RWPE1 (cell line): ENCODE measurements around the gene PTS.
"Not testable (repeated sequence)": the region's sequence is repeated elsewhere in the genome, so short reads cannot be mapped to it uniquely, and the experiment has no call there.

Experiments used
- CTCF ChIA-PET: fragments of 350-600 bp; sonication (Branson Sonifier 250); formaldehyde crosslinking; extraction: SDS; loops from one replicate; lab custom pipeline; 2021; lab: Yijun Ruan, JAX
- POLR2A ChIA-PET: fragments of 400-600 bp; formaldehyde crosslinking; extraction: SDS; loops from one replicate; lab custom pipeline; 2020; ENCODE audit warnings: antibody characterized with exemption; ENCODE audit not compliant: low non-redundant PET; lab: Yijun Ruan, JAX
- DNase-seq: peaks from one replicate; pipeline ENCODE4 v3.0.0; 2012; ENCODE audit warnings: low spot score
- H3K27ac ChIP-seq: fragments of 450-650 bp; 2 replicates; pipeline ENCODE4 v1.5.1; 2017
- TF ChIP-seq, protein P1 (sequence below): fragments of 450-650 bp; conservative IDR thresholded peaks from 2 replicates; pipeline ENCODE4 v1.5.1; 2017; ENCODE audit warnings: low read depth, mild to moderate bottlenecking

The PTS gene

DNA sequence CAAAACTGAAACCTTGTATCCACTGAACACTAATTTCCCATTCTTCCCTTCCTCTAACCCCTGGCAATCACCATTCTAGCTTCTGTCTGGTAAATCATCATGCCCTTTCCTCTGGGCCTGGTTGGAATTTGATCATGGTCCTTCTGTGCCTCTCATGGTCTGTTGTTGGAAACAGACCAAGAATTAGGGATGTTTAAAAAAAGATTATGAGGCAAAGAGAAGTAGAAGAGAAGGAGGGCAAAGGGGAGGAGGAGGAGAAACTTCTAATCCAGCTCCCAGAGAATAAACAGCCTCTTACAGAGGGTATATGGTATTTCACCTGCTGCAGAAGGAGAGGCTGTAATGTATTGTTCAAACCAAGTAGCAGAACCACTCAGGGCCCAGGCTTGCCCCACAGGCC, 40.3 kb upstream of the PTS start:
- TF ChIP-seq, protein P1, sequence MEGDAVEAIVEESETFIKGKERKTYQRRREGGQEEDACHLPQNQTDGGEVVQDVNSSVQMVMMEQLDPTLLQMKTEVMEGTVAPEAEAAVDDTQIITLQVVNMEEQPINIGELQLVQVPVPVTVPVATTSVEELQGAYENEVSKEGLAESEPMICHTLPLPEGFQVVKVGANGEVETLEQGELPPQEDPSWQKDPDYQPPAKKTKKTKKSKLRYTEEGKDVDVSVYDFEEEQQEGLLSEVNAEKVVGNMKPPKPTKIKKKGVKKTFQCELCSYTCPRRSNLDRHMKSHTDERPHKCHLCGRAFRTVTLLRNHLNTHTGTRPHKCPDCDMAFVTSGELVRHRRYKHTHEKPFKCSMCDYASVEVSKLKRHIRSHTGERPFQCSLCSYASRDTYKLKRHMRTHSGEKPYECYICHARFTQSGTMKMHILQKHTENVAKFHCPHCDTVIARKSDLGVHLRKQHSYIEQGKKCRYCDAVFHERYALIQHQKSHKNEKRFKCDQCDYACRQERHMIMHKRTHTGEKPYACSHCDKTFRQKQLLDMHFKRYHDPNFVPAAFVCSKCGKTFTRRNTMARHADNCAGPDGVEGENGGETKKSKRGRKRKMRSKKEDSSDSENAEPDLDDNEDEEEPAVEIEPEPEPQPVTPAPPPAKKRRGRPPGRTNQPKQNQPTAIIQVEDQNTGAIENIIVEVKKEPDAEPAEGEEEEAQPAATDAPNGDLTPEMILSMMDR, result no peak
- no peak overlapping the region for H3K27ac ChIP-seq
- CTCF ChIA-PET, result no interaction called here
- DNase-seq, result no peak
- POLR2A ChIA-PET, result no interaction called here

DNA sequence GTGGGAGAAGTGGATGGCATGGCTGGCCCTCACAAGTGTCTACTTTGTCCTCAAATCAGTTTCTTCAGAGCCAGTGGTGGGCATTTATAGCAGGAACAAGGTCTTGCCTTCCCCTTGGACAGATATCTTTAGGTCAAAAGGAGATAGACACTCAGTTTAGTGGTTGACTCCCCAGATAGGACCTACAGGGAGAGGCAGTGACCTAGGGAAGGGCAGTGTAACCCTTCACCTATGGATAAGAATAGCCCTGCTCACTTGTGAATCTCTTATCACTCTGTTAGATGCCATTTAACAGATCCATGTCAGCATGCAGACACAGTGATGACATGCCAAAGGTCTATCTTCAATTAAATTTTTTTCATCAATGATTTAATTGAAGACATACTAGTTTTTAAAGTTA, 39.9 kb upstream of the PTS start:
- POLR2A ChIA-PET, result no interaction called here
- CTCF ChIA-PET, result no interaction called here

DNA sequence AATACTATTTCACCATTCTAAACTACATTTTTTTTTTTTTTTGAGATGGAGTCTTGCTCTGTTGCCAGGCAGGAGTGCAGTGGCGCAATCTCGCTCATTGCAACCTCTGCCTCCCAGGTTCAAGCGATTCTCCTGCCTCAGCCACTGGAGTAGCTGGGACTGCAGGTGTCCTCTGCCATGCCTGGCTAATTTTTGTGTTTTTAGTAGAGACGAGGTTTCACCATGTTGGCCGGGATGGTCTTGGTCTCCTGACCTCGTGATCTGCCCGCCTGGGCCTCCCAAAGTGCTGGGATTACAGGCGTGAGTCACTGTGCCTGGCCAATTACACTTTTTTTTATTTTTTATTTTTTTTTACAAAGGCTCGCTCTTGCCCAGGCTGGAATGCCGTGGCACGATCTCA, 31.1 kb upstream of the PTS start:
- peak overlapping the region; percentile 93 for H3K27ac ChIP-seq
- CTCF ChIA-PET, result interaction anchor here (0.7 kb wide), 1 partner anchor 16 kb away, joined by 3 read pairs; no protein-coding TSS in a partner anchor
- POLR2A ChIA-PET, DNase-seq: not testable (repeated sequence)

More for the DNA sequence above, 39.9 kb upstream of the PTS start:
- no peak for DNase-seq
- TF ChIP-seq, protein P1, result no peak
- H3K27ac ChIP-seq, result no peak overlapping the region

DNA sequence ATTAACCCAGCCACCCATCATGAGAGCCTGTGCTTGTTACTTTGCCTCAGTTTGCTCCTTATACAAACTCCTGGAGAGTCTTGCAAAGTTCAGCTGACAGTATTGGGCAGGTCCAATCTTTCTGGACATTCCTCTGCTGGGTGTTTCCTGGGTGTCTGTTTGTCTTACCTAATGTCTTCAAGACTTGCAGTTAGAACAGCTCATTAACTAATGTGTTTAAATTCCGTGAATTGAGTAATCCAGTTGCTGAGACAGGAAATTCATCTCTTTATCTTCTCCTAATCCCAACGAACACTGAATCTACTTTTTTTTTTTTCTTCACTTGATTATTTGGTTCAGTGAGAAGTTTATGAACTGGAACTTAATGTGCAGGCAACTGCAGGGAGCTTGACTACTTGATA, 30.3 kb upstream of the PTS start:
- DNase-seq, result peak; percentile 79
- ChIA-PET POLR2A (no interaction called here), CTCF (interaction anchor here (0.7 kb wide), 1 partner anchor 84 kb away, joined by 3 read pairs; no protein-coding TSS in a partner anchor)
- TF ChIP-seq, protein P1, result no peak
- peak overlapping the region; percentile 93 for H3K27ac ChIP-seq

DNA sequence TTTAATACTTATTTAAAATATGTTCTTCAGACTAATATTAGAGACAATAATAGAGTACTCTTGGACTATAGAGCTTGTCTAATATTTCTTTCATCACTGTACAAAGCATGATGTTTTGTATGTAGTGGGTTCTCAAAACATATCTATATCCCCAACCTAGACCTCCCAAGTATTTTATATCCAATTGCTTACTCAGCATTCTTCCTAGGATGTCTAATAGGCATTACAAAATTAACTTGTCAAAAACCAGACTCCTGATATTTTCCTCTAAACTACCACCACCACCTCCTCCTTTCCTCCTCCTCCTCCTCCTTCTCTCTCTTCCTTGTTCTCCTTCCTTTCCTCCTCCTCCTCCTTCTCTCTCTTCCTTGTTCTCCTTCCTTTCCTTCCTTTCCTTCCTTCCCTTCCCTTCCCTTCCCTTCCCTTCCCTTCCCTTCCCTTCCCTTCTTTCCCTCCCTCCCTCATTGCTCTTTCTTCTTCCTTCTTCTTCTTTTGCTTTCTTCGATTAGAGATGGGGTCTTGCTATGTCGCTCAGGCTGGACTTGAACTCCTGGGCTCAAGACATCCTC, 29.6 kb upstream of the PTS start:
- ChIA-PET POLR2A (no interaction called here), CTCF (no interaction called here)
- TF ChIP-seq, protein P1, result no peak
- no peak overlapping the region for H3K27ac ChIP-seq
- DNase-seq, result no peak

DNA sequence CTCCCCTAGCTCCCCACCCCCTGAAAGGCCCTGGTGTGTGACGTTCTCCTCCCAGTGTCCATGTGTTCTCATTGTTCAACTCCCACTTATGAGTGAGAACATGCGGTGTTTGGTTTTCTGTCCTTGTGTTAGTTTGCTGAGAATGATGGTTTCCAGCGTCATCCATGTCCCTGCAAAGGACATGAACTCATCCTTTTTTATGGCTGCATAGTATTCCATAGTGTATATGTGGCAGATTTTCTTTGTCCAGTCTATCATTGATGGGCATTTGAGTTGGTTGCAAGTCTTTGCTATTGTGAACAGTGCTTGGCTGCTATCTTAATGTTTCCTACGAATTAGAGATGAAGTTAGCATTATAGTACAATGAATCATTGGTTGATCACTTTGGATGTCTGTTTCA, 27.1 kb upstream of the PTS start:
- H3K27ac ChIP-seq, DNase-seq, POLR2A ChIA-PET: not testable (repeated sequence)
- CTCF ChIA-PET, result interaction anchor here (0.7 kb wide), 1 partner anchor 1655 kb away, joined by 5 read pairs; no protein-coding TSS in a partner anchor

DNA sequence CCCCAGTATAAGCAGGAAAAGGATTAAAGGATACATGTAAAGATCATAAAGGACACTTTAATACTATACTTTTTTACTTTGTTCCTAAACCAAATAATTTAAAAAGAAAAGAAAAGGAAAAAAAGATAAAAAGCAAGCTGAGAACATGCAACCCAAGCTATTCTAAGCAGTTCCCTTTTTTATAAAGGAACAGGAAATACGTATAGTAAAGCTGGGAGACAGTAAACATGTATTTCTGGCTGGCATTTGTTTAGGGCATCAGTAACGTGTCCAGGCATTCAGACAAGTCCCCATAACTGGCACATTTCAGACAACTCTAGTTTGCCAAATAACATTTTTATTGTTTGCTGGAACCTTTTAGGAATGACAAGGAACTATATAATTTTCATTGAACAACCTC, 26.0 kb upstream of the PTS start:
- ChIA-PET CTCF (interaction anchor here (0.7 to 1.1 kb wide), 2 partner anchors 14 to 69 kb away, joined by 3 to 5 read pairs; no protein-coding TSS in a partner anchor), POLR2A (no interaction called here)
- no peak for DNase-seq
- TF ChIP-seq, protein P1, result no peak
- H3K27ac ChIP-seq, result no peak overlapping the region
